Measurements from ENCODE around the gene UBASH3A. TPM values are rescaled to one million over a fixed set of nuclear protein-coding genes. Genes with fewer than 3 reads are reported as not detected.

Gene UBASH3A
- total and polyA plus RNA-seq, 12 donors = 0.09 to 1.3 (median 0.15) TPM; not detected in 7

DNA sequence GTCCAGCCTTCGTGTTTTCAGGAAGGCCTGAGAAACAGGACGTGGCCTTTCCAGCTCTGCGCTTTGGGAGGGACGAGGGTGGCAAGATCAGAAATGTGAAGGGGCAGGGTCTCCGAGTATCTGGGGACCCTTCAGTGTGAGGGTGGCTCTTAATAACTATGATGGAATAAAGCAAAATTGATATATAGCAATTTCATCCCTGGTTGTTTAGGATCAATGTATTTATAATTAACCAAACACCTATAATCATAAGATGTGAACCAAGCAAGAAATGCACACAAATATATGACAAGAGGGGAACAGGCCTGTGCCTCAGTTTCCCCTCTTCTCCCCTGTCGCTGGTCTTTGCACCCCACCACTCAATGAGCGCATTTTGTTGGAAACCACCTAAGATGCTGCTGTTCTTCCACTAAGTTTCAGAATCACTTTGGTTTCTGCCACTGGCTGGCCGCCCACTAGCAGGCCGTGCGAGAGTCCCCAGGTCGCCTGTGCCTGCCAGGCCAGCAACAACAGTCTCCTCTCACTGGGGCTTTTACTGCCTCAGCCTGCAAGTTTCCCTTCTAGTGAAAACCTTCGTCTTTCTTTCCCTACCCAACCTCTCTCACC lies 36.6 kb downstream of the UBASH3A start:
- no peak for ATAC-seq
- peaks cover 0 to 6% (median 0%) of the 10 kb centered on the region in 11 donors for H3K9me3 ChIP-seq
- no peaks in the 10 kb centered on the region for H3K36me3 ChIP-seq
- TF ChIP-seq, protein P1, sequence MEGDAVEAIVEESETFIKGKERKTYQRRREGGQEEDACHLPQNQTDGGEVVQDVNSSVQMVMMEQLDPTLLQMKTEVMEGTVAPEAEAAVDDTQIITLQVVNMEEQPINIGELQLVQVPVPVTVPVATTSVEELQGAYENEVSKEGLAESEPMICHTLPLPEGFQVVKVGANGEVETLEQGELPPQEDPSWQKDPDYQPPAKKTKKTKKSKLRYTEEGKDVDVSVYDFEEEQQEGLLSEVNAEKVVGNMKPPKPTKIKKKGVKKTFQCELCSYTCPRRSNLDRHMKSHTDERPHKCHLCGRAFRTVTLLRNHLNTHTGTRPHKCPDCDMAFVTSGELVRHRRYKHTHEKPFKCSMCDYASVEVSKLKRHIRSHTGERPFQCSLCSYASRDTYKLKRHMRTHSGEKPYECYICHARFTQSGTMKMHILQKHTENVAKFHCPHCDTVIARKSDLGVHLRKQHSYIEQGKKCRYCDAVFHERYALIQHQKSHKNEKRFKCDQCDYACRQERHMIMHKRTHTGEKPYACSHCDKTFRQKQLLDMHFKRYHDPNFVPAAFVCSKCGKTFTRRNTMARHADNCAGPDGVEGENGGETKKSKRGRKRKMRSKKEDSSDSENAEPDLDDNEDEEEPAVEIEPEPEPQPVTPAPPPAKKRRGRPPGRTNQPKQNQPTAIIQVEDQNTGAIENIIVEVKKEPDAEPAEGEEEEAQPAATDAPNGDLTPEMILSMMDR (IDR thresholded peaks at IDR 0.05) = no peak
- no peak overlapping the region for H3K4me3 ChIP-seq
- no peaks in the 10 kb centered on the region for H3K4me1 ChIP-seq
- 77% methylated on average over 12 of the region's 12 CpGs for WGBS, 2 donors
- intact Hi-C loops (cut with DNase I) = loop anchor here in 5 of 10 donors (10.0 kb wide), 3 partner anchors 95 to 125 kb away; partner anchors contain the start of gene TFF3 (in 2 of the 5)
- DNase-seq = no peak
- no peak overlapping the region for H3K27ac ChIP-seq
- peaks cover 0 to 29% (median 14%) of the 10 kb centered on the region in 7 donors for H3K27me3 ChIP-seq

DNA sequence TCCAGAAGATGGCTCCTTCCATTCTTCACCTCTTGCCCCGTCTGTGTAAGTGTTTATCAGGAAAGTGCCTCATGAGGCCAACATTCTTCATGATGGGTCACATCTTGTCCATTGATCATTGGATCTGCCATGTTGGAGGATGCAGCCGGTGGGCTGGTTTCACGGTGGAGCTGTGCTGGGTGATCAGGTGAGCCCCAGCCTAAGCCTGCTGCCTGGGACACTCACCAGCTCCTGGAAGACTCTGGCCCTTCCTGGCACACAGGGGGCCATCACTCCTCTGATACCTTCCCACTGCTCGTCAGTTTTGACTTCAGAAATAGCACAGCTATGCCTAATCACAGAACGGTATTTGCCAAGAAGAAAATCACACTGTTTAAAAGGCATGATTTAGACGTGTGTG lies 38.3 kb downstream of the UBASH3A start:
- intact Hi-C loops (cut with DNase I) = loop anchor here in 5 of 10 donors (10.0 kb wide), 3 partner anchors 97 to 127 kb away; partner anchors contain the start of gene TFF3 (in 2 of the 5)
- TF ChIP-seq, protein P1 (IDR thresholded peaks at IDR 0.05) = no peak
- Histone ChIP-seq H3K4me1 (no peaks in the 10 kb centered on the region), H3K27ac (no peak overlapping the region), H3K4me3 (no peak overlapping the region), H3K9me3 (peaks cover 0 to 2% (median 0%) of the 10 kb centered on the region in 11 donors), H3K36me3 (no peaks in the 10 kb centered on the region), H3K27me3 (peaks cover 0 to 31% (median 12%) of the 10 kb centered on the region in 7 donors)
- WGBS, 2 donors = 75% methylated on average over 6 of the region's 6 CpGs
- DNase-seq (no peak), ATAC-seq (no peak)

DNA sequence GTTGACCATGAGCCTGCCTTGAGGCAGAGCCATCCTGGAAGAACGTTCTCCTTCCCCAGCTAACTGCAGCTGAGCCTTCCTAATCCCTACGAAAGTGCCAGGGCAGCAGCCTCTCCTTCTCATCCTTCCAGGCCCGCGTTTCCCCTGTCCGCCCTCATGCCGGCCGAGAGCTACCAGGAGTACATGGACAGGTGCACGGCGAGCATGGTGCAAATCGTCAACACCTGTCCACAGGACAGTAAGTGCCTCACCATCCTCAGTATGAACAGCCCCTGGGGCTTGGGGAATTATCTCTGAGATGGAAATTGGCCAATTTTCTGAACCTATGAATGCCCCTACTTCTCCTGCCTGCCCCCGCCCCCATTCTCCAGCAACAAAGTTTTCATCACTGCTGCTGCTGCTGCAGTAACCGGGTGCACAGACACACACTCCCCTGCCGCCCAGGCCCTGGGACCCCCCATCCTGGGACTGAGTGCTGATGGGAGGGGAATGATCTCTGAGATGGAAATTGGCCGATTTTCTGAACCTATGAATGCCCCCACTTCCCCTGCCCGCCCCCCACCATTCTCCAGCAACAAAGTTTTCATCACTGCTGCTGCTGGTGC lies 39.6 kb downstream of the UBASH3A start:
- H3K9me3 ChIP-seq = no peaks in the 10 kb centered on the region
- no peak overlapping the region for H3K4me3 ChIP-seq
- TF ChIP-seq, protein P1 (IDR thresholded peaks at IDR 0.05) = no peak
- H3K4me1 ChIP-seq = no peaks in the 10 kb centered on the region
- intact Hi-C loops (cut with DNase I) = loop anchor here in 5 of 10 donors (10.0 kb wide), 3 partner anchors 98 to 128 kb away; partner anchors contain the start of gene TFF3 (in 2 of the 5)
- WGBS, 2 donors = 84 to 87% methylated on average over 15 of the region's 15 CpGs
- ATAC-seq (no peak), DNase-seq (no peak)
- H3K36me3 ChIP-seq = no peaks in the 10 kb centered on the region
- H3K27me3 ChIP-seq = peaks cover 0 to 24% (median 5%) of the 10 kb centered on the region in 7 donors
- H3K27ac ChIP-seq = no peak overlapping the region

DNA sequence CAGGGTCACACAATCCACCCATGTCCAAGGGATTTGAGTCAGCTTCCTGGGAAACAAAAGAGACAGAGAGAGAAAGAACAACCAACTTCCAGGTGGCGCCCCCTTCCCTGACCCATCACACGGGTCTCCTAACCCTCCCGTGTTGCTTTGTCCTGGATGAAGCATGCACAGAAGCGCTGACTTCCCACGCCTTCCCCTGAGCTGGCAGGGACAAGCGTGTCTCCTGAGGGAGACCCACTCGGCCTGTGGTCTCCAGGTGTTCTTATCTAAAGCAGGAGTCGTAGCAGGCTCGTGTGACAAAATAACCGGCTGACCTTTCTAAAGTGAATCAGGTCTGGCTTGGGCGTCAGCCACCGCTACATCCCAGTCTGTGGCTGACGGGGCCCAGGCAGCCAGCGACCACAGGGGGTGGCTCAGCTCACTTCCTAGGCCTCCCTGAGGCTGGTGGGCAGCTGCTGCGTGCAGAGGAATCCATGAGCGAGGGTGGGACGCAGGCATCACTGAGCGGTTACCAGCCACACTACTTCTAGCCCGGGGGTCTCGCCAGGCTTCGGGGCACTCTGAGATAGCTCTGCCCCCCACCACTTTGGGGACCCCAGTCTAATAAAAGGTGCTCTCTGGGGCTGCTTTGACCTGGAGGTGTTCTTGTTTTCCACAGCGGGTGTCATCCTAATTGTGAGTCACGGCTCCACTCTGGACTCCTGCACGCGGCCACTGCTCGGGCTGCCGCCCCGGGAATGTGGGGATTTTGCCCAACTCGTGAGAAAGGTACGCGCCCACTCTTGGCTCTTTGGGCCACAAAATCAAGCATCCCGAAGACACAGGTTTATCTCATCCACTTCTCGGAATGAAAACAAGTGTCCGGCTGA lies 40.4 kb downstream of the UBASH3A start:
- intact Hi-C loops (cut with DNase I) = loop anchor here in 5 of 10 donors (10.0 kb wide), 3 partner anchors 99 to 129 kb away; partner anchors contain the start of gene TFF3 (in 2 of the 5)
- WGBS, 2 donors = 75 to 76% methylated on average over 34 of the region's 34 CpGs

More for the DNA sequence above, 40.4 kb downstream of the UBASH3A start:
- TF ChIP-seq, protein P1 (IDR thresholded peaks at IDR 0.05) = no peak
- H3K27me3 ChIP-seq = peaks cover 0 to 24% (median 5%) of the 10 kb centered on the region in 7 donors
- DNase-seq (no peak), ATAC-seq (no peak)
- no peaks in the 10 kb centered on the region for H3K4me1 ChIP-seq
- H3K27ac ChIP-seq = no peak overlapping the region
- no peaks in the 10 kb centered on the region for H3K36me3 ChIP-seq
- H3K9me3 ChIP-seq = no peaks in the 10 kb centered on the region
- H3K4me3 ChIP-seq = no peak overlapping the region
